Epithelial cell of proximal tubule (primary cell): ENCODE results near the gene RAD51B. TPM values are rescaled to one million over a fixed set of nuclear protein-coding genes. Genes with fewer than 3 reads are reported as not detected.

ENCODE experiments used
- DNase-seq: peaks from one replicate; pipeline ENCODE4 v3.0.0-alpha.2; 2011; ENCODE audit warnings: low read depth
- H3K4me3 ChIP-seq: 2 replicates; pipeline ENCODE4 v1.5.1; 2011; ENCODE audit warnings: low read depth, mild to moderate bottlenecking, low read length
- total RNA-seq: library from RNA; depleted of rRNA; stranded (reverse); fragments of >200 nt; gene quantifications from 2 replicates; pipeline ENCODE4 v1.2.3, GENCODE V29; 2015
- TF ChIP-seq, protein P1 (sequence below): conservative IDR thresholded peaks from 2 replicates; pipeline ENCODE4 v1.5.1; 2012; ENCODE audit warnings: low read depth, mild to moderate bottlenecking, low read length

Gene RAD51B
- total RNA-seq, 1 donor from 2014 or later, result 6.3 TPM

DNA sequence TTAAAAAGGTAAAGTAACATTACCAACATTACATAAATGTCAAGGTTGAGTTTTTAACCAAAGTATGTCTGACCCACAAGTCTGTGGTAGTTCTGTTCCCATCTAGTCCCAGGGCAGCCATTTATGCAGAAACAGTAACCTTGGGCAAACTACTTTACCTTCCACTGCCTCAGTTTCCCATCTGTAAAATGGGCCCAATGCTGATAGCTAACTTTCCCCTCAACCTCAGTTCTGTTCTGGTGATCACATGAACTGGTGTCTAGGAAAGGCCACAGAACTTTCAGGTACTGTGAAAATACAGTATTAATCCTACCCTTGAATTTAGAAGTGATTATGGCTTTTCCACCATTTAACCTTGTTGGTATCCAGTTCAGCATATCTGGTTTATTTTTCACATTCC is 859.7 kb downstream of the RAD51B start:
- no peak for DNase-seq
- no peak overlapping the region for H3K4me3 ChIP-seq
- TF ChIP-seq, protein P1, sequence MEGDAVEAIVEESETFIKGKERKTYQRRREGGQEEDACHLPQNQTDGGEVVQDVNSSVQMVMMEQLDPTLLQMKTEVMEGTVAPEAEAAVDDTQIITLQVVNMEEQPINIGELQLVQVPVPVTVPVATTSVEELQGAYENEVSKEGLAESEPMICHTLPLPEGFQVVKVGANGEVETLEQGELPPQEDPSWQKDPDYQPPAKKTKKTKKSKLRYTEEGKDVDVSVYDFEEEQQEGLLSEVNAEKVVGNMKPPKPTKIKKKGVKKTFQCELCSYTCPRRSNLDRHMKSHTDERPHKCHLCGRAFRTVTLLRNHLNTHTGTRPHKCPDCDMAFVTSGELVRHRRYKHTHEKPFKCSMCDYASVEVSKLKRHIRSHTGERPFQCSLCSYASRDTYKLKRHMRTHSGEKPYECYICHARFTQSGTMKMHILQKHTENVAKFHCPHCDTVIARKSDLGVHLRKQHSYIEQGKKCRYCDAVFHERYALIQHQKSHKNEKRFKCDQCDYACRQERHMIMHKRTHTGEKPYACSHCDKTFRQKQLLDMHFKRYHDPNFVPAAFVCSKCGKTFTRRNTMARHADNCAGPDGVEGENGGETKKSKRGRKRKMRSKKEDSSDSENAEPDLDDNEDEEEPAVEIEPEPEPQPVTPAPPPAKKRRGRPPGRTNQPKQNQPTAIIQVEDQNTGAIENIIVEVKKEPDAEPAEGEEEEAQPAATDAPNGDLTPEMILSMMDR, result no peak

- TF ChIP-seq, protein P1, result no peak
- no peak for DNase-seq
These were observed 860.3 kb downstream of the RAD51B start for GRCh38 chr14:68679746-68680467.

GRCh38 chr14:68680541-68681051 is 861.0 kb downstream of the RAD51B start:
- no peak for DNase-seq
- no peak overlapping the region for H3K4me3 ChIP-seq
- TF ChIP-seq, protein P1, result no peak

More at GRCh38 chr14:68679746-68680467, 860.3 kb downstream of the RAD51B start:
- H3K4me3 ChIP-seq, result no peak overlapping the region

DNA sequence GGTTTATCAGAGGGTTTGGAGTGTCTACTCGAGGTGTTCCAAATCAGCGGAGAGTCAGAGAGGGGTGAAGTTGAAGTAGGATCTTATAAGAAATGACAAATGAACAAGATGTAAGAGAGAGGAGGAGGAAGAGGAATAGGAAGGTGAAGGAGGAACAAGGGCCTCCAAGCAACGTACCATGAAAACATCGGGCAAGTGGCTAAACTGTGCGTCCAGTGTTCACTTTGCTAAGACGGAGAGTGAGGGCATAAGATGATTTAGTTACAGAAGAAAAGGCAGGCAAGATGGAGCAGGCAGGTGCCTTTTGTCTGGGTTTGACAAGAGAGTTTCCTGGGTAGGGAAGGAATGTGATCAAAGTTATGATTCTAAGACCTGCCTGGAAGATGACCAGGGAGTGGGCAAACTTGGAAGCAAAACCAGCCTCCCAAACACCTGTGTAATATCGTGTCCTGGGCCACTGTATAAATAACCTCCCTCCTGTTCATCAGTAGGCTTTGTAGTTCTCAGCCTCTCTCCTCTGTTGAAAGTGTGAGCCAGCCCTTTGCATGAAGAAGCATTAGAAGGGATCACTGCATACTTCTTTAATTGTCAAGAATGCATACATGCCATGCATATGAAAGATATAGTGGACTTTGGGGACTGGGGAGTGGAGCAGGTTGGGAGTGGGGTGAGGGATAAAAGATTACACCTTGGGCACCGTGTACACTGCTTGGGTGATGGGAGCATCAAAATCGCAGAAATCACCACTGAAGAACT is 861.9 kb downstream of the RAD51B start:
- TF ChIP-seq, protein P1, result no peak
- H3K4me3 ChIP-seq, result no peak overlapping the region
- DNase-seq, result no peak

GRCh38 chr14:68682166-68683103 is 862.9 kb downstream of the RAD51B start:
- no peak for DNase-seq
- no peak overlapping the region for H3K4me3 ChIP-seq
- TF ChIP-seq, protein P1, result no peak

GRCh38 chr14:68683326-68683725 is 863.7 kb downstream of the RAD51B start:
- no peak for DNase-seq
- TF ChIP-seq, protein P1, result no peak
- no peak overlapping the region for H3K4me3 ChIP-seq
